ENCODE data around the gene IQCM.

The IQCM gene

GRCh38 chr4:149793459-149793858 is 22.2 kb downstream of the IQCM start:
- Histone ChIP-seq H3K4me3 (replicated peaks; ENCODE audit: low read depth, low read length) (no peak overlapping the region), H3K27me3 (replicated peaks; ENCODE audit: control insufficient read depth, insufficient read depth, low read length) (no peaks in the 10 kb centered on the region), H3K36me3 (ENCODE audit: control insufficient read depth, insufficient read depth, low read length) (no peaks in the 10 kb centered on the region)
- no peak for DNase-seq (ENCODE audit: extremely low read depth, insufficient read length)
- no peak for TF ChIP-seq CTCF (IDR thresholded peaks at IDR 0.05; ENCODE audit: insufficient read depth, low read length, poor library complexity, severe bottlenecking)

- H3K27me3 ChIP-seq (replicated peaks; ENCODE audit: control insufficient read depth, insufficient read depth, low read length): no peaks in the 10 kb centered on the region
- DNase-seq (ENCODE audit: extremely low read depth, insufficient read length): no peak
- no peak overlapping the region for H3K4me3 ChIP-seq (replicated peaks; ENCODE audit: low read depth, low read length)
- no peak for TF ChIP-seq CTCF (IDR thresholded peaks at IDR 0.05; ENCODE audit: insufficient read depth, low read length, poor library complexity, severe bottlenecking)
- no peaks in the 10 kb centered on the region for H3K36me3 ChIP-seq (ENCODE audit: control insufficient read depth, insufficient read depth, low read length)
Observed at GRCh38 chr4:149791851-149792250, 23.8 kb downstream of the IQCM start.

GRCh38 chr4:149790172-149790907 is 25.3 kb downstream of the IQCM start:
- no peak overlapping the region for H3K4me3 ChIP-seq (replicated peaks; ENCODE audit: low read depth, low read length)
- no peak for TF ChIP-seq CTCF (IDR thresholded peaks at IDR 0.05; ENCODE audit: insufficient read depth, low read length, poor library complexity, severe bottlenecking)
- H3K36me3 ChIP-seq (ENCODE audit: control insufficient read depth, insufficient read depth, low read length): no peaks in the 10 kb centered on the region
- H3K27me3 ChIP-seq (replicated peaks; ENCODE audit: control insufficient read depth, insufficient read depth, low read length): no peaks in the 10 kb centered on the region
- DNase-seq (ENCODE audit: extremely low read depth, insufficient read length): no peak

- no peak for DNase-seq (ENCODE audit: extremely low read depth, insufficient read length)
- H3K4me3 ChIP-seq (replicated peaks; ENCODE audit: low read depth, low read length): no peak overlapping the region
- H3K36me3 ChIP-seq (ENCODE audit: control insufficient read depth, insufficient read depth, low read length): no peaks in the 10 kb centered on the region
Observed at GRCh38 chr4:149788300-149788699, 27.3 kb downstream of the IQCM start.

GRCh38 chr4:149785696-149786431 is 29.8 kb downstream of the IQCM start:
- TF ChIP-seq CTCF (IDR thresholded peaks at IDR 0.05; ENCODE audit: insufficient read depth, low read length, poor library complexity, severe bottlenecking): no peak
- no peaks in the 10 kb centered on the region for H3K36me3 ChIP-seq (ENCODE audit: control insufficient read depth, insufficient read depth, low read length)
- DNase-seq (ENCODE audit: extremely low read depth, insufficient read length): no peak

More at GRCh38 chr4:149788300-149788699, 27.3 kb downstream of the IQCM start:
- no peaks in the 10 kb centered on the region for H3K27me3 ChIP-seq (replicated peaks; ENCODE audit: control insufficient read depth, insufficient read depth, low read length)
- no peak for TF ChIP-seq CTCF (IDR thresholded peaks at IDR 0.05; ENCODE audit: insufficient read depth, low read length, poor library complexity, severe bottlenecking)

More at GRCh38 chr4:149785696-149786431, 29.8 kb downstream of the IQCM start:
- H3K4me3 ChIP-seq (replicated peaks; ENCODE audit: low read depth, low read length): no peak overlapping the region
- H3K27me3 ChIP-seq (replicated peaks; ENCODE audit: control insufficient read depth, insufficient read depth, low read length): no peaks in the 10 kb centered on the region
